SJSA1 (cell line): ENCODE results near the gene MSX1. TPM values are rescaled to one million over a fixed set of nuclear protein-coding genes. Genes with fewer than 3 reads are reported as not detected.
A peak's percentile ranks its signal among the peaks of the same experiment; 100 is the strongest.

Experiments used
- DNase-seq, 2 experiments: peaks; one replicate each; pipeline ENCODE4 v3.0.0-alpha.2; 2015 to 2020; ENCODE audit warnings: low spot score in 2 of 2, low read depth in 1 of 2
- H3K27ac ChIP-seq: fragments of 250-450 bp; sonication (Bioruptor Pico); 2 replicates; pipeline ENCODE4 v1.5.1; 2020; ENCODE audit warnings: mild to moderate bottlenecking, moderate library complexity
- H3K27me3 ChIP-seq: fragments of 250-450 bp; sonication (Bioruptor Pico); replicated peaks from 2 replicates; pipeline ENCODE4 v1.5.1; 2020; ENCODE audit warnings: mild to moderate bottlenecking, moderate library complexity
- H3K36me3 ChIP-seq: fragments of 250-450 bp; sonication (Bioruptor Pico); 2 replicates; pipeline ENCODE4 v1.5.1; 2020; ENCODE audit warnings: mild to moderate bottlenecking
- H3K4me1 ChIP-seq: fragments of 250-450 bp; sonication (Bioruptor Pico); replicated peaks from 2 replicates; pipeline ENCODE4 v1.6.1; 2021; ENCODE audit warnings: mild to moderate bottlenecking
- H3K4me3 ChIP-seq: fragments of 250-450 bp; sonication (Bioruptor Pico); 2 replicates; pipeline ENCODE4 v1.5.1; 2020; ENCODE audit warnings: mild to moderate bottlenecking
- H3K9me3 ChIP-seq: fragments of 250-450 bp; sonication (Bioruptor Pico); replicated peaks from 2 replicates; pipeline ENCODE4 v1.5.1; 2020; ENCODE audit warnings: mild to moderate bottlenecking
- total RNA-seq: library from RNA; depleted of rRNA; stranded (reverse); fragments of >200 nt; shearing (Covaris generic); gene quantifications from 2 replicates; pipeline ENCODE4 v1.2.3, GENCODE V29; 2014

Gene MSX1
- total RNA-seq, 1 experiment from 2014 or later = 10.9 TPM

DNA sequence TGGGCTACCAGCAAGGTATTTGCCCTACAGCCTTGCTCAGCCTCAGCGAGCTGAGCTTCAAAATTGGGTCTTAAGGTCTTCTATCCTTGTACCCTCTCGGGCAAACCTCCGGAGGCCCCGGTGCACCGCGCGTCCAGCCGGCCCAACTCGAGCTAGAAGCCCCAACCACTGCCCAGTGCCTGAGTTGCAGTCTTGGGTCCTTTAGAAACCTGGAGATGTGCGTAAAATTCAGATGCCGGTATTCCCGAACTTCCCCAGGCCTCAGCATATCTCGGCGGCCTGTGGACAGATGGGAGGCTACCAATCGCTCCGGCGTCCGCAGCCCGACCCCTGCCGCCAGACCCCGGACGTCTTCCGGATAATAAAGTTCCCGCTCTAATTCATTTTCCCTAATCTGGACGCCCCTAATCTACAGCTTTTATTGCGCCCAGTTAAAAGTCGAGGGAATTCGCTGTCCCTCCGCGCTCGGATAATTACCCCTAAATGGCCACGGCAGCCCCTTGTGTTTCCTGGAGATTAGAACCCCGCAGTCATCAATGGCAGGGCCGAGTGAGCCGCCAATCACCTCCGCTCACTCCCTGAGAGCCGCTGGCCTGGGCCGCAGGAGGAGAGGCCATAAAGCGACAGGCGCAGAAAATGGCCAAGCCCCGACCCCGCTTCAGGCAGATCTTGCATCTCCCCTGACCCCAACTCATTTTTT, 1.5 kb upstream of the MSX1 start:
- H3K36me3 ChIP-seq = no peaks in the 10 kb centered on the region
- DNase-seq = no peak
- no peaks in the 10 kb centered on the region for H3K27me3 ChIP-seq
- H3K4me1 ChIP-seq = 0 out of 2 replicates have a peak, but pooled peaks cover 4% of the 10 kb centered on the region
- no peak overlapping the region for H3K4me3 ChIP-seq
- H3K9me3 ChIP-seq = no peaks in the 10 kb centered on the region
- H3K27ac ChIP-seq = no peak overlapping the region

DNA sequence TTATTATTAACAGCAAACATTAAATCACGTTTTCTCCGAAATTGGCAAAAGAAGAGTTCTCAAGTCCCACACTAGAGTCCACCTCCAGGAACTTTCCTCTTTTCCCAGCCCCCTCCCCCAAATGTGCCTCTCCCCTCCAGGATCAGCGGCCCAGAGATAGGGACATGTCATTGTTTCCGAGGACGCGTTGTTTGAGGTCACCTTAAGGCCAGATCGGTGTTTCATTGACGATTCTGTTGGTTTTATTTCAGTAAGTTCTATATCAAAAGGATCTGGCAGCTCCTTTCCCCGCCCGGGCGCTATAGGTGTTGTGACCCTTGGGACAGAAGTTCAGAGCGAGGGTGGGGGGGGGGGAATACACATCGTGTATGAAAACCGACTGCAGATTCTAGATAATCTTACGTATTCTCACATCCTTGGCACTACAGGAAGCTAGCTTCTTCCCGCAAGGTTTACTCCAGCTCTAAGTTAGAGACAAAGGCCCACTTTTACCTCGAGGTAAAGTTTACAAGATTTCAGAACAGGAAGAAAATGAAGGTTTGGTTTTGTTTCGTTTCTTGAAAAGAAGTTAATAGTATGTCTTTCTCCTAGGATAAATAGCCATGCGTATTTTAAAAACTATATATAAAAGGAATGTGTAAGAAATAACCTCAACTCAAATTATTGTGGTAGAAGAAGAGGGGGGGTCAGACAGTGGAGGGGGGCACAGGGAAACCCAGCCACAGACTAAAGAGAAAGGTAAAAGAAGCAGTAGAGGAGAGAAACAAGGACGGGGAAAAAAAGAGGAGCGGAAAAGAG, 739 bp upstream of the MSX1 start:
- Histone ChIP-seq H3K27me3 (no peaks in the 10 kb centered on the region), H3K27ac (no peak overlapping the region), H3K36me3 (no peaks in the 10 kb centered on the region), H3K9me3 (no peaks in the 10 kb centered on the region), H3K4me1 (0 out of 2 replicates have a peak, but pooled peaks cover 4% of the 10 kb centered on the region), H3K4me3 (peak overlapping the region; percentile 84)
- DNase-seq = no peak

DNA sequence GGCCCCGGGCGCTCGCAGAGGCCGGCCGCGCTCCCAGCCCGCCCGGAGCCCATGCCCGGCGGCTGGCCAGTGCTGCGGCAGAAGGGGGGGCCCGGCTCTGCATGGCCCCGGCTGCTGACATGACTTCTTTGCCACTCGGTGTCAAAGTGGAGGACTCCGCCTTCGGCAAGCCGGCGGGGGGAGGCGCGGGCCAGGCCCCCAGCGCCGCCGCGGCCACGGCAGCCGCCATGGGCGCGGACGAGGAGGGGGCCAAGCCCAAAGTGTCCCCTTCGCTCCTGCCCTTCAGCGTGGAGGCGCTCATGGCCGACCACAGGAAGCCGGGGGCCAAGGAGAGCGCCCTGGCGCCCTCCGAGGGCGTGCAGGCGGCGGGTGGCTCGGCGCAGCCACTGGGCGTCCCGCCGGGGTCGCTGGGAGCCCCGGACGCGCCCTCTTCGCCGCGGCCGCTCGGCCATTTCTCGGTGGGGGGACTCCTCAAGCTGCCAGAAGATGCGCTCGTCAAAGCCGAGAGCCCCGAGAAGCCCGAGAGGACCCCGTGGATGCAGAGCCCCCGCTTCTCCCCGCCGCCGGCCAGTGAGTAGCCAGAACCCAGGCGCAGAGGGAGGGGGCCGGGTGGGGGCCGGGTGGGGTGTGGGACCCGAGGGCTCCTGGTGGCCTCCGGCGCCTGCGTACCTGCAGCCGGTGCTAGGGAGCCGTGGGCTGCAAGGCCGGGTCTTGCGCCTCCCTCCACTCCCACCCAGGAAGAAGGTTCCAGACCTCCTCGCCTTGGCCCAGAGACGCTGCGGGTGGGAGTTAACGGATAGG, 534 bp downstream of the MSX1 start:
- no peak overlapping the region for H3K27ac ChIP-seq
- 0 out of 2 replicates have a peak, but pooled peaks cover 4% of the 10 kb centered on the region for H3K4me1 ChIP-seq
- DNase-seq = peak in 1 of 2 experiments; percentile 42
- peak overlapping the region; percentile 84 for H3K4me3 ChIP-seq
- no peaks in the 10 kb centered on the region for H3K9me3 ChIP-seq
- no peaks in the 10 kb centered on the region for H3K36me3 ChIP-seq
- H3K27me3 ChIP-seq = no peaks in the 10 kb centered on the region

DNA sequence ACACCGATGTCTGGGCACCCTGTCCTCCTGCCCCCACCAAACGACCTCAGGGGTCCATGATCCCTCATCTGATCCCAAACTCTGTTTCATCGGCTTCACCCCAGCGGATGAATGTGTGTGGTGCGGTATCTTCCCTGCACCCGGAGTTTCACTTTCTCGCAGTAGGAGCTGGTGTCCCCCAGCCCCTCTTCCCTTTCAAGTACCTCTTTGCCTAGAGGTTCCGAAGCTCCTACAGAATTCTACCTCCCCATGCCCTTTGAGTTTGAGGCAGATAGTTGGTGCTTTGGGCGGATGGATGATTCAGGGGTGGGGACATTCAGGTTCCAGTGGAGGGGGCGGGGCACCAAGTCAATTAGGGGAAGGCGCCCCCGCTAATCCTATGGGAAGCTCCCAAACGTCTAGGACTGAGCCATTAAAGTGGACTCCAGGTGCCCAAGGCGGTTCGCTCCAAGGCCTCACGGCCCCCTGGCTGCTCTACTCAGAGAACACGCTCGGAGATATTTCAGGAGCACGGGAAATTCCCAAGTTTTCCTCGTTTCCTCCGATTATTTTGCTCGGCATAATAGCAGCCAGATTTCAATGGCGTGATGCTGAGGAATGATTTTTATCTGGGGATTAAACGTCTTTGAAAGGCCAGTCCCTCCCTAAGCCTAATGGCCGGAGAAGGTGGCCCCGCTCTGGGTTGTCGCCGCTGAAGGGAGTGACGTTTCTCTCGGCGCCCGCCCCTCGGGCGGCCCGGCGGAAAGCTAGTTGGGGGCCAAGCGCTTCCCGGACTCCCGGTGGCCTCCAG, 1.3 kb downstream of the MSX1 start:
- H3K4me1 ChIP-seq = 0 out of 2 replicates have a peak, but pooled peaks cover 4% of the 10 kb centered on the region
- peak overlapping the region; percentile 84 for H3K4me3 ChIP-seq
- H3K27ac ChIP-seq = 0 out of 2 replicates have a peak overlapping the region, but pooled peaks have one; percentile 24
- peak; percentile 25 to 49 for DNase-seq
- no peaks in the 10 kb centered on the region for H3K9me3 ChIP-seq
- H3K36me3 ChIP-seq = no peaks in the 10 kb centered on the region
- no peaks in the 10 kb centered on the region for H3K27me3 ChIP-seq

DNA sequence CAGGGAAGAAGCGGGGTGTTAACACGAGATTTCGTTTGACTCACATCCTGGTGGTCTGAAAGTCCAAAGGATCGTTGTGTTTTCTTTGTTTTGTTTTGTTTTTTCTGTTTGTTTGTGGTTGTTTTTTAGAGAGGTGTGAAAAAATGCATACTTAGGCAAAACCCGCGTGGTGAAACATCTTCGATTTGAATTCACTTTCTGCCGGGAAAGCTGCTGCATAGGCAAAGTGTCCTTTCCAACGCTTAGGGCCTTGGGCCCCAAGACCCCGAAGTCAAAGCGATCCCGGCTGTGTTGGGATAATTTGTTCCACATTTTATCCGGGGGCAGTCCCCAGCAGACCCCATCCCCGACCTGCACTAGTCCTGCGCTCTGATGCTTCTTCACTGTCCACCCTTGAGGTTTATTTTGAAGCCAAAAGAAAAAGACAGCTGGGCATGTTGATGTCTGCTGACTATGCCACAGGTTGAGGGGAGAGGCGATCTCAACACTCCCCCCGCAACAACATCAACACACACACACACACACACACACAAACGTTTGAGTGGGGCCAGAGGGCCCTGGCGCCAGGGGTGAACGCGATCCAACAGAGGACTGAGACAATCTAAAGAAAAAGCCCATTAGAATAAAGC, 2.0 kb downstream of the MSX1 start:
- no peaks in the 10 kb centered on the region for H3K27me3 ChIP-seq
- peak overlapping the region; percentile 84 for H3K4me3 ChIP-seq
- no peaks in the 10 kb centered on the region for H3K9me3 ChIP-seq
- H3K36me3 ChIP-seq = no peaks in the 10 kb centered on the region
- 0 out of 2 replicates have a peak overlapping the region, but pooled peaks have one; percentile 24 for H3K27ac ChIP-seq
- no peak for DNase-seq
- 0 out of 2 replicates have a peak, but pooled peaks cover 4% of the 10 kb centered on the region for H3K4me1 ChIP-seq

DNA sequence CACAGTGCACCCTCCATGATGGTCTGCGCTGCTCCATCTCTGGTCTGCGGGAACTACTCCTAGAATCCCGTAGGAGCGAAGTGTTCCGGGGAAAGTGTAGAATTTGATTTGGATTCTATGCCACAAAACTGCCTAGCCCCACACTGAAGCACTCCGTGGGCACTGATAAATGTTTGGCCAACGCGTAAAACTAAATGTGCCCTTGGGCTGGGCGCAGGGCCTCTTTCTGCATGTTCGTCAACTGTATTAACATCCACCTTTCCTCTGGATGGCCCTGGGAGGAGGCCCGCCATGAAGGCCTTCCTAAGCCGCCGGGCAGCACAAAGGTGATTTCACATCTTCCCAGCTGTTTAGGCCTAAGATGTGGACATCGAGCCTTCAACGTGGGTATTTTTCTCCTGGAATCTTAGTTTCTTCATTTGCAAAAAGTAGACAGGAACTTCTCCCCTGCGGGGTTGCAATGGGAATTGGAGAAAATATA, 2.6 kb downstream of the MSX1 start:
- Histone ChIP-seq H3K9me3 (no peaks in the 10 kb centered on the region), H3K4me3 (no peak overlapping the region), H3K4me1 (0 out of 2 replicates have a peak, but pooled peaks cover 4% of the 10 kb centered on the region), H3K27ac (no peak overlapping the region), H3K36me3 (no peaks in the 10 kb centered on the region), H3K27me3 (no peaks in the 10 kb centered on the region)
- no peak for DNase-seq

DNA sequence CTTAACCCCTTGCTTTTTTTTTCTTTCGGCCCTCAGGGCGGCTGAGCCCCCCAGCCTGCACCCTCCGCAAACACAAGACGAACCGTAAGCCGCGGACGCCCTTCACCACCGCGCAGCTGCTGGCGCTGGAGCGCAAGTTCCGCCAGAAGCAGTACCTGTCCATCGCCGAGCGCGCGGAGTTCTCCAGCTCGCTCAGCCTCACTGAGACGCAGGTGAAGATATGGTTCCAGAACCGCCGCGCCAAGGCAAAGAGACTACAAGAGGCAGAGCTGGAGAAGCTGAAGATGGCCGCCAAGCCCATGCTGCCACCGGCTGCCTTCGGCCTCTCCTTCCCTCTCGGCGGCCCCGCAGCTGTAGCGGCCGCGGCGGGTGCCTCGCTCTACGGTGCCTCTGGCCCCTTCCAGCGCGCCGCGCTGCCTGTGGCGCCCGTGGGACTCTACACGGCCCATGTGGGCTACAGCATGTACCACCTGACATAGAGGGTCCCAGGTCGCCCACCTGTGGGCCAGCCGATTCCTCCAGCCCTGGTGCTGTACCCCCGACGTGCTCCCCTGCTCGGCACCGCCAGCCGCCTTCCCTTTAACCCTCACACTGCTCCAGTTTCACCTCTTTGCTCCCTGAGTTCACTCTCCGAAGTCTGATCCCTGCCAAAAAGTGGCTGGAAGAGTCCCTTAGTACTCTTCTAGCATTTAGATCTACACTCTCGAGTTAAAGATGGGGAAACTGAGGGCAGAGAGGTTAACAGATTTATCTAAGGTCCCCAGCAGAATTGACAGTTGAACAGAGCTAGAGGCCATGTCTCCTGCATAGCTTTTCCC, 3.4 kb downstream of the MSX1 start:
- DNase-seq = no peak
- Histone ChIP-seq H3K27ac (no peak overlapping the region), H3K9me3 (no peaks in the 10 kb centered on the region), H3K4me3 (no peak overlapping the region), H3K36me3 (no peaks in the 10 kb centered on the region), H3K4me1 (0 out of 2 replicates have a peak, but pooled peaks cover 4% of the 10 kb centered on the region), H3K27me3 (no peaks in the 10 kb centered on the region)

DNA sequence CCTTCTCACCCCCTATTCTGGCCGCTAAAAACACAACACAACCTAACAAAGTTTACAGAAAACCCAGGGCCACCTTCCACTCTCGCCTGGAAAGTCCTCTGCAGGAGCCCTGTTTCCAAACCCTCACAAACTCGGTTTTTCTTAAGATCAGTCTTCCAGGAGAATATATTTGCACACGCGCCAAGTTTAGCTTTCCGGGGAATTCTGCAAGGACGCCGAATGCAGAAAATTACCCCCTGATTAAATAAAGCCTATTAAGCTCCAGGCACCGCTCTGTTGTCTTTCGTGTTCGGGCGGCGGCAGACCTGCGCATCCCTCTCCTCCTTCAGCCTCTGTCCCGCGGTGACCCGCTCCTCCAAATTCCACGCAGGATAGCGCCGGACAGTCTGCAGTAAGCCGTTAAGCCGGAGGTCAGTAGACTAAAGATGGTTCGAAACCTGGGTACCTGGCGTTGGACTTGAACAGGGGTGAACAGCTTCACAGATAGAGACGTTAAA, 5.0 kb downstream of the MSX1 start:
- DNase-seq = no peak
- no peaks in the 10 kb centered on the region for H3K27me3 ChIP-seq
- H3K4me1 ChIP-seq = 0 out of 2 replicates have a peak, but pooled peaks cover 4% of the 10 kb centered on the region
- H3K36me3 ChIP-seq = no peaks in the 10 kb centered on the region
- H3K27ac ChIP-seq = no peak overlapping the region
- no peak overlapping the region for H3K4me3 ChIP-seq
- no peaks in the 10 kb centered on the region for H3K9me3 ChIP-seq

DNA sequence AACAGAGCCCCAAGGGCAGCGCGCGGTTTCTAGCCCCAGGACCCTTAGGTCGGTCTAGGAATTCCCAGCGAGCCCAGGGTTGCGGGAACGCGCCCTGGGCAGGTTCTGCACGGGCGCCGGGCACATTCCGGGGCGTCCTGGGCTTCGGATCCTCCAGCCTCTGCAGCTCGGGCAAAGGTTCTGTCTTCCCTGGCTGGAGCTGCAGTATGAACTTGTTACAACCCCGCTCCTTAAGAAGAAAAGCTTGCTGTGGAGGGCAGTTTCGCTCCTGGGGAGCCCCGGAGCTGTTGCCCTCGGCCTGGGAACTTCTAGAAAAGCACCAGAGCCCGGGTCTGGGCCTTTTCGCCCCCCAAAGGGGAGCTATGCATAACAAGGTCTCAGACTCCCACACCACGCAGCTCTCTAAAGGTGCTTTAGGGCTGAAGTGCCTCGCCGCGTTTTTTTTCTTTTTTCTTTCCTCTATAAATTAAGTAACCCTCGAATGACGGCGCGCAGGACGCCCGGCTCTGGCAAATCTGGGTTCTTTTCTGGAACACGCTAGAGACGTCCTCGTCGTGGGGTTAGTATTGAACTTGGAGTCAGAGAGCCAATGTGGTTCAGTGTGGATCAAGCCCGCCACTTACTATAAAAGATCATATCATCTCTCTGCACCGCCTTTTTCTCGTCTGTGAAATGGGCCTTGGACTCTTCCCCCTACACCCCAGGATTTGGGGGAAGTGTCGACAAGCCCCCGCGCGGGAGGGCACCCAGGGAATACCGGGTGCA, 5.7 kb downstream of the MSX1 start:
- H3K4me3 ChIP-seq = no peak overlapping the region
- no peak for DNase-seq
- H3K27ac ChIP-seq = no peak overlapping the region

DNA sequence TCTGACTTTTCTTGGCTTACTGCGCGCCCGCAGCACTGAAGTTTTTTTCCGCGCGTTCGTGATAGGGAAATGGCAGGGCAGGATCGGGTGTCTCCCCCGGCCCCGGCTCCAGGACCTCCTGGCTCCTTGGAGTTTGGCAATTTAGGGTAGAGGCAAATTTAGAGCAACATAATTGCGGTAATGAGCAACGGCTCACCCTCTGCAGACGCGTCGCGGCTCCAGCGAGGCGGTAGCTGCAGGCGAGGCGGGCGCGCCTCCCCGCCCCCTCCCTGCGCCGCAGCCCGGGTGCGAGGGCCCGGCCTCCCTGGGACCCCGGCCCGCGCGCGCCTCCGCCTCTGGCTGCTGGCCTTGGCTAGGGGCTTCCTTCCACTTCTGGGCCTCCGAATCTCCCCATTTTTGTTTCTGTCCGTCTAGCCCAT, 6.2 kb downstream of the MSX1 start:
- Histone ChIP-seq H3K4me1 (0 out of 2 replicates have a peak, but pooled peaks cover 4% of the 10 kb centered on the region), H3K4me3 (no peak overlapping the region), H3K27ac (no peak overlapping the region), H3K36me3 (no peaks in the 10 kb centered on the region), H3K27me3 (peaks cover 6% of the 10 kb centered on the region; the same call in 1 of the 2 replicates), H3K9me3 (no peaks in the 10 kb centered on the region)
- no peak for DNase-seq

More for the DNA sequence above, 5.7 kb downstream of the MSX1 start:
- H3K27me3 ChIP-seq = 0 out of 2 replicates have a peak, but pooled peaks cover 3% of the 10 kb centered on the region
- no peaks in the 10 kb centered on the region for H3K36me3 ChIP-seq
- 0 out of 2 replicates have a peak, but pooled peaks cover 4% of the 10 kb centered on the region for H3K4me1 ChIP-seq
- H3K9me3 ChIP-seq = no peaks in the 10 kb centered on the region
